GM20000 (cell line): ENCODE data around the gene TSPAN7.

Experiments used
- DNase-seq: peaks from one replicate; pipeline ENCODE4 v3.0.0; 2012; ENCODE audit warnings: low spot score
- CTCF ChIP-seq: IDR thresholded peaks from 2 replicates; pipeline ENCODE4 v1.5.1; 2012; ENCODE audit warnings: mild to moderate bottlenecking, control low read depth; ENCODE audit errors: extremely low read depth, missing control alignments

TSPAN7 gene

DNA sequence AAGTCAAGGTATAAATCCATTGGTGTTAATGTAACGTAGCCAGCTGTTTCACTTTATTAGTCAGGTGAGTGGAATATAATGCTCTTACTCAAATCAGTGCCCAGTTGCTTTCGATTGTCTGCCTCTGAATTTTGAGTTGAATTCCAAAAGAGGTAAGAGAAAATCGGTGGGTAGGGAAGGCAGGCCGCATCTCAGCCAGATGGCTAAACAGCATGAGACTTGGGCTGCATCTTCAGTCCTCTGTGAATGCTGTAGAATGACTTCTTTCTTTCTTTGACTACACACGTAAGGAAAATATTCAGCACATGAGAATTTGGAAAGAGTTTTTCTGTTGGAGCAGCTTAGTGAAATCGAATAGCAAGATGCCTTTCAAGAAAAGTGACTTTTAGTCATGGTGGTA, 49.5 kb downstream of the TSPAN7 start:
- TF ChIP-seq CTCF: no peak
- no peak for DNase-seq

GRCh38 chrX:38612281-38612680, 50.9 kb downstream of the TSPAN7 start:
- no peak for DNase-seq
- no peak for TF ChIP-seq CTCF

GRCh38 chrX:38614485-38614884, 53.1 kb downstream of the TSPAN7 start:
- no peak for DNase-seq
- TF ChIP-seq CTCF: no peak

- DNase-seq: no peak
- no peak for TF ChIP-seq CTCF
Measured at GRCh38 chrX:38616904-38617303, 55.6 kb downstream of the TSPAN7 start.

- no peak for DNase-seq
- TF ChIP-seq CTCF: no peak
Measured at GRCh38 chrX:38618180-38618579, 56.8 kb downstream of the TSPAN7 start.

DNA sequence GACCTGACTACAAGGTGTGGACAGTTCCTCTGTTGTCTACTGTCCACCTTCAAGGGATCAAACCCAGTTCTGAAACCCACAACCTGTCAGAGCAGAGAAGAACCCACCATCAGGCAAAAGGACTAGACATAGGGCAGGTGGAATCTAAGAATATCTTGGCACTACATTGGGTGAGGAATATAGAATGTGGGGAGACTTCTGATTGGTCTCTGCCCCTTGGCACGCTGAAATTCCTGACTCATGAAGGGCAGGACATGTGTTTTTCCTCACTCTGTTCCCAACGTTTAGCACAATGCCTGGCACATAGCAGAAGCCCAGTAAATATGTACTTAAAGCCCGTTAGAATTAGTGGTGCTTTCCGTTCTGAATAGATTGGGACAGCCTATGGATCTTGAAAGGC, 59.3 kb downstream of the TSPAN7 start:
- no peak for DNase-seq
- no peak for TF ChIP-seq CTCF

- TF ChIP-seq CTCF: no peak
- no peak for DNase-seq
Measured at GRCh38 chrX:38626296-38626695, 65.0 kb downstream of the TSPAN7 start.

DNA sequence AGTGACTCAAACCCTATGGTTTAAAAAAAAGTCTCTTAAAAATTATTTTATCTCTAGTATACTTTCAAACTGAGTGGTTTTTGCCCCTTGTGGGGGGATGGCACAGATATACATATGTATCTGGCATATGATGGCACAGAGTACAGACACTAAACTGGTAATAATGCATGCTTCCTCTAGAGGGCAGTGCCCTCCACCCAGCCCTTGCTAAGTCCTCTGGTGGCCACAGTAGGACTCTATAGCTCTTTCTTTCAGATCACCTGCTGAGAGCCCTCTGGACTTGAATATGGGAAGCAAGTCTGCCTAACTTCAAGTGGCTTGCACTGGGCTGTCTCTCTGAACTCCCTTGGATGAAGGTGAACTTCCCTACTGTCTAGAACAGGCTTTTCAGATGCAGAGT, 66.3 kb downstream of the TSPAN7 start:
- peak; percentile 15 for DNase-seq

More for the DNA sequence above, 66.3 kb downstream of the TSPAN7 start:
- peak; percentile 36 for TF ChIP-seq CTCF
